ENCODE measurements around the gene MYOG. TPM values are rescaled to one million over a fixed set of nuclear protein-coding genes. Genes with fewer than 3 reads are reported as not detected.

Gene MYOG
- not detected in 2 replicates for total RNA-seq

- no peak within 1 kb of the TSS for H3K4me3 ChIP-seq (ENCODE audit: low read depth, low read length)
- TF ChIP-seq, protein P1, sequence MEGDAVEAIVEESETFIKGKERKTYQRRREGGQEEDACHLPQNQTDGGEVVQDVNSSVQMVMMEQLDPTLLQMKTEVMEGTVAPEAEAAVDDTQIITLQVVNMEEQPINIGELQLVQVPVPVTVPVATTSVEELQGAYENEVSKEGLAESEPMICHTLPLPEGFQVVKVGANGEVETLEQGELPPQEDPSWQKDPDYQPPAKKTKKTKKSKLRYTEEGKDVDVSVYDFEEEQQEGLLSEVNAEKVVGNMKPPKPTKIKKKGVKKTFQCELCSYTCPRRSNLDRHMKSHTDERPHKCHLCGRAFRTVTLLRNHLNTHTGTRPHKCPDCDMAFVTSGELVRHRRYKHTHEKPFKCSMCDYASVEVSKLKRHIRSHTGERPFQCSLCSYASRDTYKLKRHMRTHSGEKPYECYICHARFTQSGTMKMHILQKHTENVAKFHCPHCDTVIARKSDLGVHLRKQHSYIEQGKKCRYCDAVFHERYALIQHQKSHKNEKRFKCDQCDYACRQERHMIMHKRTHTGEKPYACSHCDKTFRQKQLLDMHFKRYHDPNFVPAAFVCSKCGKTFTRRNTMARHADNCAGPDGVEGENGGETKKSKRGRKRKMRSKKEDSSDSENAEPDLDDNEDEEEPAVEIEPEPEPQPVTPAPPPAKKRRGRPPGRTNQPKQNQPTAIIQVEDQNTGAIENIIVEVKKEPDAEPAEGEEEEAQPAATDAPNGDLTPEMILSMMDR (IDR thresholded peaks at IDR 0.05; ENCODE audit: insufficient read depth, low read length, poor library complexity, severe bottlenecking), result no peak
- no peaks in the 10 kb centered on the region for H3K36me3 ChIP-seq (ENCODE audit: control insufficient read depth, insufficient read depth, low read length)
- DNase-seq (ENCODE audit: low read depth), result no peak
- peaks cover 10% of the 10 kb centered on the region for H3K27me3 ChIP-seq (ENCODE audit: control insufficient read depth, insufficient read depth, low read length)
Measured at GRCh38 chr1:203085528-203086406, at the start of gene MYOG. Gene MYOG (minus strand): TSS chr1:203086012. CDS start chr1:203085961, 51 bp downstream.

DNA sequence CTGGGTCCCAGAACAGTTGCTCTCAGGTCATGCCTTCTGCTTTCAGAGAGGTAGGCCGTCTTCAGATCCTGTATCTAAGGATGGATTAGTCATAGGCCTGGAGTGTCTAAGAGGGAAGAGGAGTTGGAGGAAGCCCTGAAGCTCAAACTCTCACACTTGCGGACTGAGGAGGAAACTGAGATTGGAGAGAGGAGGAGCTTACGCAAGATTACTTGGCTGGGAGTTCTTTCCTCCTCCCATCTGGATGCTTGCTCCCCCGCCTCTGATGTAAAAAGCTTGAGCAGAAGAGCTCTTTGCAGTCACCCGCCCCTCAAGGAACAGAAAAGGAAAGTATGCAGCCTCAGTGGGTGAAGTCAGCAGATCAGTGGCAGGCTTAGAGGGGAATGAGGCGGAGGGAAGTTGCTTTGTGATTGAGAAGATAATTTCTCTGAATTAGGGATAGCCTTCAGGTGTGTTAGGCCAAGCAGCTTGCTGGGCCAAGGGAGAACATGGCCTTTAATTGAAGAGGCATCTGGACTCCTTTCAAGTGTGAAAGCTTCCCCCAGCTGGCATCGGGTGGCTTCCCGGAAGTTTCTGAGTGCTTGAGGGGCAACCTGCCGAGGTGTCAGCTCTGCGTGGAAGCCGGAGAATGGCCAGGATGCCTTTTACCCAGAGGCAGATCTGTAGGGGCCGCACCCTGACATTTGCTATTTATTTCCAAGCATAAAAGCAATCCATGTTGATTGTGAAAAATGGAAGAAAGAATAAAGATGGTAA, 48.3 kb upstream of the MYOG start:
- Histone ChIP-seq H3K27me3 (ENCODE audit: control insufficient read depth, insufficient read depth, low read length) (no peaks in the 10 kb centered on the region), H3K36me3 (ENCODE audit: control insufficient read depth, insufficient read depth, low read length) (no peaks in the 10 kb centered on the region), H3K4me3 (ENCODE audit: low read depth, low read length) (no peak overlapping the region)
- TF ChIP-seq, protein P1 (IDR thresholded peaks at IDR 0.05; ENCODE audit: insufficient read depth, low read length, poor library complexity, severe bottlenecking), result no peak
- no peak for DNase-seq (ENCODE audit: low read depth)

DNA sequence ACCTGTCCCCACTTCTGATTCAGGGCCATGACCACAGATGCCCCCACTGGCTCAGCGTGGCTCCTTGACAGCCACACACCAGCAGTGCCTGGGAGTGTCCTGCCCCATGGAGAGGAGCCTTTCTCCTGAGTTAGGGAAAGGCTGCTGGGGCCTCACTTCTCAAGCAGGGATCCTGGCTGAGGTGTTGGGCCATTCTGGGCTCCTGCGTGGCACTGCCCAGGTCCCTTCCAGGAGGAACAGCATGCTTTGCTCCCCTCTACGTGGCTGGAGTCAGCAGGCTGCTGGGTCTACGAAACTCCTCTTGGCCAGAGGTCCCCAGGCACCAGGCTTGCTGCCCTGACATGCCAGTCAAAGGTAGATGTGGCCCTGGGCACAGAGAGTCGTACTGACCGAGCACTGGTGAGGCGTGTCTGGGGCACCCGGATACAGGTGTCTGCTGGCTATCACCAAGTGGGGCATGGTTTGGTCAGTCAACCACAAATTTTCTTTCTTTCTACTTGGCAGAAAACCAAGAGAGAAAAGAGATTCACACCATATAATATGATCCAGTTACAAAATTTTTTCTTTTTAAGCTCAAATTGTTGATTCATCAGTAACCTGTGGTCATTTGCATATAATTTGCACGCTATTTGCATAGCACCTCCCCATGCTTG, 45.9 kb upstream of the MYOG start:
- no peaks in the 10 kb centered on the region for H3K36me3 ChIP-seq (ENCODE audit: control insufficient read depth, insufficient read depth, low read length)
- H3K27me3 ChIP-seq (ENCODE audit: control insufficient read depth, insufficient read depth, low read length), result no peaks in the 10 kb centered on the region
- DNase-seq (ENCODE audit: low read depth), result no peak
- no peak overlapping the region for H3K4me3 ChIP-seq (ENCODE audit: low read depth, low read length)
- TF ChIP-seq, protein P1 (IDR thresholded peaks at IDR 0.05; ENCODE audit: insufficient read depth, low read length, poor library complexity, severe bottlenecking), result no peak

- TF ChIP-seq, protein P1 (IDR thresholded peaks at IDR 0.05; ENCODE audit: insufficient read depth, low read length, poor library complexity, severe bottlenecking), result no peak
- DNase-seq (ENCODE audit: low read depth), result no peak
- Histone ChIP-seq H3K4me3 (ENCODE audit: low read depth, low read length) (no peak overlapping the region), H3K36me3 (ENCODE audit: control insufficient read depth, insufficient read depth, low read length) (no peaks in the 10 kb centered on the region), H3K27me3 (ENCODE audit: control insufficient read depth, insufficient read depth, low read length) (no peaks in the 10 kb centered on the region)
Measured at GRCh38 chr1:203130358-203130985, 44.7 kb upstream of the MYOG start.

DNA sequence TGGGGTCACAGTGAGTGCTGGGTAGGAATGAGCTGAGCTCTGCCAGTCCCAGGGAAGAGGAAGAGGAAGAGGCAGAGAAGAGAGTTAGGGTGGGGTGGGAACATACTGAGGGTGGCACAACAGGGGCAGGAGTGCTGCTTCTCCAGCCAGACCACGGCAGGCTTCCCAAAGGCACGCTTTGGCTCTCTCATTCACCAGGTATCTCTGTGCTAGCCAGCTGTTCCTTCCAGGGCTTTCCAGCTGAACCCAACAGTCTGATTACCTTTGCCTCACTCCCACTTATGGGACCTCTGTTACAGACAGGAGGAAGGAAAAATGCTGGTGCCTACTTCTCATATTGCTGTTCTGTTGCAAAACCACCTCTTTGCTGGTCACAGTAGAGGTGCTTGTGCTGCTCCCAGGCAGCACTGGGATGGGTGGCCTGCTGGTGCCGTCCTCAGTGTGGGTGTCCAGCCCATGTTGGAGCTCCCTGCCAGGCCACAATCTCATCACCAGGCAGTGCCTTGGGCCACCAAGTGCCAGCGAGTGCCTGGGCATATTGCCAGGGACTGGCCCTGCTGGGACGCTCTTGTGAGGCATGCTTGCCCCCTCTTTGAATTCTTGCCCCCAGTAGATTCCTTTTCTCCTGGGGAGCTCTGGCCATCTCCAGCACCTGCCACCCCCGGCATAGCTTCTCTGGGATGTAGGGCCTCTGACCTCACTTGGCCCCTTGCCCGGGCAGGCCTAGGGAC, 43.9 kb upstream of the MYOG start:
- Histone ChIP-seq H3K4me3 (ENCODE audit: low read depth, low read length) (peak overlapping the region; percentile 4), H3K27me3 (ENCODE audit: control insufficient read depth, insufficient read depth, low read length) (no peaks in the 10 kb centered on the region), H3K36me3 (ENCODE audit: control insufficient read depth, insufficient read depth, low read length) (no peaks in the 10 kb centered on the region)
- no peak for DNase-seq (ENCODE audit: low read depth)
- TF ChIP-seq, protein P1 (IDR thresholded peaks at IDR 0.05; ENCODE audit: insufficient read depth, low read length, poor library complexity, severe bottlenecking), result no peak

Data from kidney epithelial cell (primary cell).